WTC11 (cell line): ENCODE data around the gene FCN2. TPM values are rescaled to one million over a fixed set of nuclear protein-coding genes. Genes with fewer than 3 reads are reported as not detected.

Experiments used
- ATAC-seq: fragments of 200-7000 bp; cut with Tn5 transposase; 2 replicates; pipeline ENCODE4 v1.10.0; 2021; ENCODE audit warnings: mild to moderate bottlenecking, moderate library complexity
- CTCF ChIA-PET: fragments of 300-600 bp; sonication (Branson Sonifier 250); formaldehyde crosslinking; loops from one replicate; lab custom pipeline; 2021; ENCODE audit warnings: antibody characterized with exemption; lab: Charles Lee
- POLR2A ChIA-PET: fragments of 350-600 bp; sonication (Branson Sonifier 250); formaldehyde crosslinking; loops from one replicate; lab custom pipeline; 2021; ENCODE audit warnings: antibody characterized with exemption; lab: Charles Lee
- DNase-seq: peaks from one replicate; pipeline ENCODE4 v3.0.0; 2021; ENCODE audit warnings: low spot score
- H3K27ac Mint-ChIP-seq: 2 replicates; pipeline ENCODE4 v1.8.0; 2021; ENCODE audit warnings: mixed read lengths
- H3K27me3 Mint-ChIP-seq: 2 replicates; pipeline ENCODE4 v1.8.0; 2021; ENCODE audit warnings: low read depth, mild to moderate bottlenecking, moderate library complexity, mixed read lengths
- H3K36me3 Mint-ChIP-seq: 2 replicates; pipeline ENCODE4 v1.8.0; 2021; ENCODE audit warnings: mixed read lengths
- H3K4me1 Mint-ChIP-seq: 2 replicates; pipeline ENCODE4 v1.8.0; 2022; ENCODE audit warnings: mixed read lengths
- H3K4me3 Mint-ChIP-seq: 2 replicates; pipeline ENCODE4 v1.8.0; 2021; ENCODE audit warnings: mild to moderate bottlenecking, moderate library complexity, mixed read lengths
- H3K9me3 Mint-ChIP-seq: 2 replicates; pipeline ENCODE4 v1.8.0; 2021; ENCODE audit warnings: mixed read lengths
- ATF1 ChIP-seq: sonication (generic); formaldehyde crosslinking; IDR thresholded peaks from 2 replicates; pipeline ENCODE4 v1.8.1; 2023; ENCODE audit warnings: mild to moderate bottlenecking, moderate library complexity, missing genetic modification reagents
- GABPB1 ChIP-seq: sonication (generic); formaldehyde crosslinking; IDR thresholded peaks from 2 replicates; pipeline ENCODE4 v1.8.1; 2023; ENCODE audit warnings: mild to moderate bottlenecking, missing genetic modification reagents
- GTF2I ChIP-seq: fragments of 250-450 bp; sonication (Bioruptor Pico); conservative IDR thresholded peaks from 2 replicates; pipeline ENCODE4 v1.4.0; 2021; ENCODE audit warnings: mild to moderate bottlenecking
- JUN ChIP-seq: sonication (generic); formaldehyde crosslinking; IDR thresholded peaks from 2 replicates; pipeline ENCODE4 v1.8.0; 2023; ENCODE audit warnings: mild to moderate bottlenecking, missing genetic modification reagents
- SMAD3 ChIP-seq: sonication (generic); formaldehyde crosslinking; IDR thresholded peaks from 2 replicates; pipeline ENCODE4 v1.8.0; 2022; ENCODE audit warnings: missing genetic modification reagents, mild to moderate bottlenecking, borderline replicate concordance
- SP1 ChIP-seq: sonication (generic); formaldehyde crosslinking; conservative IDR thresholded peaks from 2 replicates; pipeline ENCODE4 v1.8.1; 2022; ENCODE audit warnings: missing genetic modification reagents
- TCF7 ChIP-seq: sonication (generic); formaldehyde crosslinking; IDR thresholded peaks from 2 replicates; pipeline ENCODE4 v1.8.0; 2022; ENCODE audit warnings: mild to moderate bottlenecking, low read depth, missing genetic modification reagents, moderate library complexity
- TEAD4 ChIP-seq: sonication (generic); formaldehyde crosslinking; IDR thresholded peaks from 2 replicates; pipeline ENCODE4 v1.8.0; 2022; ENCODE audit warnings: mild to moderate bottlenecking, missing genetic modification reagents
- ZBTB21 ChIP-seq: sonication (generic); formaldehyde crosslinking; IDR thresholded peaks from 2 replicates; pipeline ENCODE4 v1.8.1; 2023; ENCODE audit warnings: mild to moderate bottlenecking, missing genetic modification reagents, borderline replicate concordance
- ZNF138 ChIP-seq: sonication (generic); formaldehyde crosslinking; conservative IDR thresholded peaks from 2 replicates; pipeline ENCODE4 v1.8.1; 2022; ENCODE audit warnings: mild to moderate bottlenecking, moderate library complexity, missing genetic modification reagents
- ZNF263 ChIP-seq: sonication (generic); formaldehyde crosslinking; IDR thresholded peaks from 2 replicates; pipeline ENCODE4 v1.8.1; 2022; ENCODE audit warnings: low read depth, mild to moderate bottlenecking, moderate library complexity, missing genetic modification reagents
- ZNF671 ChIP-seq: fragments of 250-450 bp; sonication (Bioruptor Pico); IDR thresholded peaks from 2 replicates; pipeline ENCODE4 v1.8.0; 2021; ENCODE audit warnings: mild to moderate bottlenecking
- total RNA-seq: library from RNA; stranded (reverse); gene quantifications from 3 replicates; pipeline ENCODE4 v1.2.3, GENCODE V29; 2021
- TF ChIP-seq, protein P1 (sequence below): sonication (generic); formaldehyde crosslinking; IDR thresholded peaks from 2 replicates; pipeline ENCODE4 v1.8.1; 2022; ENCODE audit warnings: mild to moderate bottlenecking, missing genetic modification reagents, moderate library complexity, borderline replicate concordance
- TF ChIP-seq, protein P2 (sequence below): sonication (generic); formaldehyde crosslinking; IDR thresholded peaks from 2 replicates; pipeline ENCODE4 v1.8.1; 2022; ENCODE audit warnings: mild to moderate bottlenecking, moderate library complexity, missing genetic modification reagents
- TF ChIP-seq, protein P3 (sequence below): sonication (generic); formaldehyde crosslinking; IDR thresholded peaks from 2 replicates; pipeline ENCODE4 v1.8.0; 2022; ENCODE audit warnings: missing genetic modification reagents
- TF ChIP-seq, protein P4 (sequence below): sonication (generic); formaldehyde crosslinking; IDR thresholded peaks from 2 replicates; pipeline ENCODE4 v1.8.1; 2023; ENCODE audit warnings: mild to moderate bottlenecking, missing genetic modification reagents, borderline replicate concordance
- TF ChIP-seq, protein P5 (sequence below): sonication (generic); formaldehyde crosslinking; IDR thresholded peaks from 2 replicates; pipeline ENCODE4 v1.8.1; 2023; ENCODE audit warnings: mild to moderate bottlenecking, missing genetic modification reagents, moderate library complexity
- TF ChIP-seq, protein P6 (sequence below): sonication (generic); formaldehyde crosslinking; IDR thresholded peaks from 2 replicates; pipeline ENCODE4 v1.8.1; 2022; ENCODE audit warnings: low read depth, mild to moderate bottlenecking, moderate library complexity, missing genetic modification reagents, borderline replicate concordance

FCN2 gene
- total RNA-seq, 1 experiment from 2014 or later, result not detected

DNA sequence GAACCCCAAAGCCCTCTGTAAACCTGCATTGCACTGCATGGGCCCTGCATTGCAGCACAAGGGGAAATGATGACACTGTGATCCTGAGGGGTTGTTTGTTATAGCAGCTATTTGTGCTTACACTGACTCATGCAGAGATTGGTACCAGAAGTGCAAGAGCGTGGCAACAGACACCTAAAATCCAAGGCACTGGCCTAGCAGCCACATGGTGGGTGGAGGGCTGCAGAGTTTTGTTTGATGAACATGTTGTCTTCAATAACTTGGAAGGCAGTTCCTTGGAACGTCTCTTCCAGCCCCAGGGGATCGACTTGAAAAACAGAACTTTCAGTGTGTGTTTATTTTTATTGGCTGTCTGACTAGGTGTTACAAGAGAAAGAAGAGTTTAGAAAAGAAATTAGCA, 14.5 kb downstream of the FCN2 start:
- TF ChIP-seq, protein P1, sequence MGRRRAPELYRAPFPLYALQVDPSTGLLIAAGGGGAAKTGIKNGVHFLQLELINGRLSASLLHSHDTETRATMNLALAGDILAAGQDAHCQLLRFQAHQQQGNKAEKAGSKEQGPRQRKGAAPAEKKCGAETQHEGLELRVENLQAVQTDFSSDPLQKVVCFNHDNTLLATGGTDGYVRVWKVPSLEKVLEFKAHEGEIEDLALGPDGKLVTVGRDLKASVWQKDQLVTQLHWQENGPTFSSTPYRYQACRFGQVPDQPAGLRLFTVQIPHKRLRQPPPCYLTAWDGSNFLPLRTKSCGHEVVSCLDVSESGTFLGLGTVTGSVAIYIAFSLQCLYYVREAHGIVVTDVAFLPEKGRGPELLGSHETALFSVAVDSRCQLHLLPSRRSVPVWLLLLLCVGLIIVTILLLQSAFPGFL (CRISPR knock-in tag), result no peak
- TF ChIP-seq, protein P2, sequence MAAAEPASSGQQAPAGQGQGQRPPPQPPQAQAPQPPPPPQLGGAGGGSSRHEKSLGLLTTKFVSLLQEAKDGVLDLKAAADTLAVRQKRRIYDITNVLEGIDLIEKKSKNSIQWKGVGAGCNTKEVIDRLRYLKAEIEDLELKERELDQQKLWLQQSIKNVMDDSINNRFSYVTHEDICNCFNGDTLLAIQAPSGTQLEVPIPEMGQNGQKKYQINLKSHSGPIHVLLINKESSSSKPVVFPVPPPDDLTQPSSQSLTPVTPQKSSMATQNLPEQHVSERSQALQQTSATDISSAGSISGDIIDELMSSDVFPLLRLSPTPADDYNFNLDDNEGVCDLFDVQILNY (CRISPR knock-in tag), result no peak
- no peak for TF ChIP-seq TEAD4 (CRISPR knock-in tag)
- TF ChIP-seq ZNF671 (CRISPR knock-in tag), result no peak
- no peak for TF ChIP-seq ATF1 (CRISPR knock-in tag)
- no peak for TF ChIP-seq ZNF263 (CRISPR knock-in tag)
- no peak for TF ChIP-seq SMAD3 (CRISPR knock-in tag)
- TF ChIP-seq, protein P3, sequence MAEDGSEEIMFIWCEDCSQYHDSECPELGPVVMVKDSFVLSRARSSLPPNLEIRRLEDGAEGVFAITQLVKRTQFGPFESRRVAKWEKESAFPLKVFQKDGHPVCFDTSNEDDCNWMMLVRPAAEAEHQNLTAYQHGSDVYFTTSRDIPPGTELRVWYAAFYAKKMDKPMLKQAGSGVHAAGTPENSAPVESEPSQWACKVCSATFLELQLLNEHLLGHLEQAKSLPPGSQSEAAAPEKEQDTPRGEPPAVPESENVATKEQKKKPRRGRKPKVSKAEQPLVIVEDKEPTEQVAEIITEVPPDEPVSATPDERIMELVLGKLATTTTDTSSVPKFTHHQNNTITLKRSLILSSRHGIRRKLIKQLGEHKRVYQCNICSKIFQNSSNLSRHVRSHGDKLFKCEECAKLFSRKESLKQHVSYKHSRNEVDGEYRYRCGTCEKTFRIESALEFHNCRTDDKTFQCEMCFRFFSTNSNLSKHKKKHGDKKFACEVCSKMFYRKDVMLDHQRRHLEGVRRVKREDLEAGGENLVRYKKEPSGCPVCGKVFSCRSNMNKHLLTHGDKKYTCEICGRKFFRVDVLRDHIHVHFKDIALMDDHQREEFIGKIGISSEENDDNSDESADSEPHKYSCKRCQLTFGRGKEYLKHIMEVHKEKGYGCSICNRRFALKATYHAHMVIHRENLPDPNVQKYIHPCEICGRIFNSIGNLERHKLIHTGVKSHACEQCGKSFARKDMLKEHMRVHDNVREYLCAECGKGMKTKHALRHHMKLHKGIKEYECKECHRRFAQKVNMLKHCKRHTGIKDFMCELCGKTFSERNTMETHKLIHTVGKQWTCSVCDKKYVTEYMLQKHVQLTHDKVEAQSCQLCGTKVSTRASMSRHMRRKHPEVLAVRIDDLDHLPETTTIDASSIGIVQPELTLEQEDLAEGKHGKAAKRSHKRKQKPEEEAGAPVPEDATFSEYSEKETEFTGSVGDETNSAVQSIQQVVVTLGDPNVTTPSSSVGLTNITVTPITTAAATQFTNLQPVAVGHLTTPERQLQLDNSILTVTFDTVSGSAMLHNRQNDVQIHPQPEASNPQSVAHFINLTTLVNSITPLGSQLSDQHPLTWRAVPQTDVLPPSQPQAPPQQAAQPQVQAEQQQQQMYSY (CRISPR knock-in tag), result no peak
- TF ChIP-seq TCF7 (CRISPR knock-in tag), result no peak
- TF ChIP-seq, protein P4, sequence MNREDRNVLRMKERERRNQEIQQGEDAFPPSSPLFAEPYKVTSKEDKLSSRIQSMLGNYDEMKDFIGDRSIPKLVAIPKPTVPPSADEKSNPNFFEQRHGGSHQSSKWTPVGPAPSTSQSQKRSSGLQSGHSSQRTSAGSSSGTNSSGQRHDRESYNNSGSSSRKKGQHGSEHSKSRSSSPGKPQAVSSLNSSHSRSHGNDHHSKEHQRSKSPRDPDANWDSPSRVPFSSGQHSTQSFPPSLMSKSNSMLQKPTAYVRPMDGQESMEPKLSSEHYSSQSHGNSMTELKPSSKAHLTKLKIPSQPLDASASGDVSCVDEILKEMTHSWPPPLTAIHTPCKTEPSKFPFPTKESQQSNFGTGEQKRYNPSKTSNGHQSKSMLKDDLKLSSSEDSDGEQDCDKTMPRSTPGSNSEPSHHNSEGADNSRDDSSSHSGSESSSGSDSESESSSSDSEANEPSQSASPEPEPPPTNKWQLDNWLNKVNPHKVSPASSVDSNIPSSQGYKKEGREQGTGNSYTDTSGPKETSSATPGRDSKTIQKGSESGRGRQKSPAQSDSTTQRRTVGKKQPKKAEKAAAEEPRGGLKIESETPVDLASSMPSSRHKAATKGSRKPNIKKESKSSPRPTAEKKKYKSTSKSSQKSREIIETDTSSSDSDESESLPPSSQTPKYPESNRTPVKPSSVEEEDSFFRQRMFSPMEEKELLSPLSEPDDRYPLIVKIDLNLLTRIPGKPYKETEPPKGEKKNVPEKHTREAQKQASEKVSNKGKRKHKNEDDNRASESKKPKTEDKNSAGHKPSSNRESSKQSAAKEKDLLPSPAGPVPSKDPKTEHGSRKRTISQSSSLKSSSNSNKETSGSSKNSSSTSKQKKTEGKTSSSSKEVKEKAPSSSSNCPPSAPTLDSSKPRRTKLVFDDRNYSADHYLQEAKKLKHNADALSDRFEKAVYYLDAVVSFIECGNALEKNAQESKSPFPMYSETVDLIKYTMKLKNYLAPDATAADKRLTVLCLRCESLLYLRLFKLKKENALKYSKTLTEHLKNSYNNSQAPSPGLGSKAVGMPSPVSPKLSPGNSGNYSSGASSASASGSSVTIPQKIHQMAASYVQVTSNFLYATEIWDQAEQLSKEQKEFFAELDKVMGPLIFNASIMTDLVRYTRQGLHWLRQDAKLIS, result no peak
- no peak for TF ChIP-seq ZNF138 (CRISPR knock-in tag)
- TF ChIP-seq JUN (CRISPR knock-in tag), result no peak
- no peak for TF ChIP-seq GTF2I (CRISPR knock-in tag)
- no peak for TF ChIP-seq SP1 (CRISPR knock-in tag)
- TF ChIP-seq GABPB1 (CRISPR knock-in tag), result no peak
- no peak for TF ChIP-seq ZBTB21 (CRISPR knock-in tag)
- ChIA-PET CTCF (no interaction called here), POLR2A (no interaction called here)
- H3K9me3 Mint-ChIP-seq, result peaks cover 34% of the 10 kb centered on the region
- no peaks in the 10 kb centered on the region; the same call in 1 of the 2 replicates for H3K27me3 Mint-ChIP-seq
- H3K4me3 Mint-ChIP-seq, result no peak overlapping the region
- ATAC-seq (no peak), DNase-seq (no peak)
- H3K36me3 Mint-ChIP-seq, result peaks cover 14% of the 10 kb centered on the region
- H3K4me1 Mint-ChIP-seq, result no peaks in the 10 kb centered on the region
- H3K27ac Mint-ChIP-seq, result no peak overlapping the region

DNA sequence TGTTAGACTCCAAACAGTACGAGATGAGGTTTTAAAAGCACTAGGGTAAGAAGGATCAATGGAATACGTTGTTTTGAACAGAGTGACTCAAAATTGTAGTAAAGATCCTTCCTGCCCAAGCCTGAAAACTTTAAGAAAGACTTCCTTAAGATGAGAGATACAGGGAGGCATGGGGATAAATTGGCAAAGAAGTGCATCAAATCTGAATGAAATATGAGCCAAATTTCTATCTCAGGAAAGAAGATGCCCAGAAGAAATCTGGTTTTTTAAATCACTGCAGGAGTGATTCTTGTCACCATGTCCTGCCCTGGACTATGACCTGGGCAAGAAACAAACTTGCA, 14.9 kb downstream of the FCN2 start:
- no peaks in the 10 kb centered on the region; the same call in 1 of the 2 replicates for H3K27me3 Mint-ChIP-seq
- TF ChIP-seq, protein P5, sequence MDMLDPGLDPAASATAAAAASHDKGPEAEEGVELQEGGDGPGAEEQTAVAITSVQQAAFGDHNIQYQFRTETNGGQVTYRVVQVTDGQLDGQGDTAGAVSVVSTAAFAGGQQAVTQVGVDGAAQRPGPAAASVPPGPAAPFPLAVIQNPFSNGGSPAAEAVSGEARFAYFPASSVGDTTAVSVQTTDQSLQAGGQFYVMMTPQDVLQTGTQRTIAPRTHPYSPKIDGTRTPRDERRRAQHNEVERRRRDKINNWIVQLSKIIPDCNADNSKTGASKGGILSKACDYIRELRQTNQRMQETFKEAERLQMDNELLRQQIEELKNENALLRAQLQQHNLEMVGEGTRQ, result no peak
- TF ChIP-seq, protein P6, sequence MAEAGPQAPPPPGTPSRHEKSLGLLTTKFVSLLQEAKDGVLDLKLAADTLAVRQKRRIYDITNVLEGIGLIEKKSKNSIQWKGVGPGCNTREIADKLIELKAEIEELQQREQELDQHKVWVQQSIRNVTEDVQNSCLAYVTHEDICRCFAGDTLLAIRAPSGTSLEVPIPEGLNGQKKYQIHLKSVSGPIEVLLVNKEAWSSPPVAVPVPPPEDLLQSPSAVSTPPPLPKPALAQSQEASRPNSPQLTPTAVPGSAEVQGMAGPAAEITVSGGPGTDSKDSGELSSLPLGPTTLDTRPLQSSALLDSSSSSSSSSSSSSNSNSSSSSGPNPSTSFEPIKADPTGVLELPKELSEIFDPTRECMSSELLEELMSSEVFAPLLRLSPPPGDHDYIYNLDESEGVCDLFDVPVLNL (CRISPR knock-in tag), result no peak
- TF ChIP-seq, all 79 proteins: peak for 0
- no peak for ATAC-seq
- Mint-ChIP-seq H3K4me3 (no peak overlapping the region), H3K27ac (no peak overlapping the region), H3K9me3 (peaks cover 34% of the 10 kb centered on the region), H3K36me3 (peaks cover 14% of the 10 kb centered on the region), H3K4me1 (no peaks in the 10 kb centered on the region)
- no peak for DNase-seq
- ChIA-PET POLR2A (no interaction called here), CTCF (no interaction called here)
